Vagina (tissue), 2 donors: ENCODE measurements around the gene PPP1R13B. TPM values are rescaled to one million over a fixed set of nuclear protein-coding genes. Genes with fewer than 3 reads are reported as not detected.

ENCODE experiments used
- DNase-seq, 2 donors: peaks; one replicate each; pipeline ENCODE4 v3.0.0-alpha.2; 2017; ENCODE audit errors: extremely low spot score in 2 of 2
- H3K27ac ChIP-seq: fragments of 200-600 bp; sonication (generic); one replicate; pipeline ENCODE4 v1.5.1; 2019
- H3K27me3 ChIP-seq: fragments of 200-600 bp; sonication (generic); one replicate; pipeline ENCODE4 v1.5.1; 2019
- H3K36me3 ChIP-seq, 2 donors: fragments of 200-600 bp; sonication (generic); one replicate each; pipeline ENCODE4 v1.5.1; 2017 to 2019
- H3K4me1 ChIP-seq: fragments of 200-600 bp; sonication (generic); one replicate; pipeline ENCODE4 v1.5.1; 2019
- H3K4me3 ChIP-seq, 2 donors: fragments of 200-600 bp; sonication (generic); 1 replicate in 1 of 2; 2 replicates in 1 of 2; pipeline ENCODE4 v1.5.1; 2016 to 2019
- H3K9me3 ChIP-seq: fragments of 200-600 bp; sonication (generic); one replicate; pipeline ENCODE4 v1.5.1; 2019
- CTCF ChIP-seq, 3 experiments: fragments of 450-650 bp in 2 of 3; fragments of 200-600 bp in 1 of 3; sonication (generic) in 1 of 3; IDR thresholded peaks; one replicate each; pipeline ENCODE4 v1.5.1; 2017 to 2019; ENCODE audit warnings: antibody characterized with exemption in 3 of 3, mild to moderate bottlenecking in 2 of 3, moderate library complexity in 2 of 3
- POLR2A ChIP-seq, 2 donors: fragments of 450-650 bp; IDR thresholded peaks; one replicate each; pipeline ENCODE4 v1.6.1; 2017; ENCODE audit warnings: antibody characterized with exemption in 2 of 2, mild to moderate bottlenecking in 2 of 2, moderate library complexity in 2 of 2
- POLR2AphosphoS5 ChIP-seq, 2 donors: sonication (generic); formaldehyde crosslinking; IDR thresholded peaks; one replicate each; pipeline ENCODE4 v1.9.0; 2017; ENCODE audit warnings: antibody characterized with exemption in 2 of 2, mild to moderate bottlenecking in 2 of 2, low read depth in 1 of 2; ENCODE audit not compliant: insufficient read depth in 1 of 2
- intact Hi-C: fragments of 100-400 bp; cut with DNase I; formaldehyde crosslinking; loops from one replicate; pipeline ENCODE4 v1.15.1; 2023
- total RNA-seq: library from RNA; depleted of rRNA; stranded (reverse); fragments of >200 nt; gene quantifications from one replicate; pipeline ENCODE4 v1.2.3, GENCODE V29; 2016

The PPP1R13B gene
- total RNA-seq, 1 donor from 2014 or later = 34.1 TPM

GRCh38 chr14:103732868-103733620 is 114.3 kb downstream of the PPP1R13B start:
- H3K27me3 ChIP-seq = no peaks in the 10 kb centered on the region
- H3K27ac ChIP-seq = no peak overlapping the region
- peaks cover 71% of the 10 kb centered on the region for H3K4me1 ChIP-seq
- TF ChIP-seq POLR2AphosphoS5 (IDR thresholded peaks at IDR 0.05; ENCODE audit: insufficient read depth in 1 of 2, low read depth in 1 of 2) (no peak), CTCF (IDR thresholded peaks at IDR 0.05) (no peak), POLR2A (IDR thresholded peaks at IDR 0.05) (no peak)
- no peak overlapping the region for H3K4me3 ChIP-seq
- H3K9me3 ChIP-seq = no peaks in the 10 kb centered on the region
- H3K36me3 ChIP-seq = peaks cover 0 to 46% of the 10 kb centered on the region in 2 donors
- intact Hi-C loops = no loop called here
- DNase-seq = no peak

DNA sequence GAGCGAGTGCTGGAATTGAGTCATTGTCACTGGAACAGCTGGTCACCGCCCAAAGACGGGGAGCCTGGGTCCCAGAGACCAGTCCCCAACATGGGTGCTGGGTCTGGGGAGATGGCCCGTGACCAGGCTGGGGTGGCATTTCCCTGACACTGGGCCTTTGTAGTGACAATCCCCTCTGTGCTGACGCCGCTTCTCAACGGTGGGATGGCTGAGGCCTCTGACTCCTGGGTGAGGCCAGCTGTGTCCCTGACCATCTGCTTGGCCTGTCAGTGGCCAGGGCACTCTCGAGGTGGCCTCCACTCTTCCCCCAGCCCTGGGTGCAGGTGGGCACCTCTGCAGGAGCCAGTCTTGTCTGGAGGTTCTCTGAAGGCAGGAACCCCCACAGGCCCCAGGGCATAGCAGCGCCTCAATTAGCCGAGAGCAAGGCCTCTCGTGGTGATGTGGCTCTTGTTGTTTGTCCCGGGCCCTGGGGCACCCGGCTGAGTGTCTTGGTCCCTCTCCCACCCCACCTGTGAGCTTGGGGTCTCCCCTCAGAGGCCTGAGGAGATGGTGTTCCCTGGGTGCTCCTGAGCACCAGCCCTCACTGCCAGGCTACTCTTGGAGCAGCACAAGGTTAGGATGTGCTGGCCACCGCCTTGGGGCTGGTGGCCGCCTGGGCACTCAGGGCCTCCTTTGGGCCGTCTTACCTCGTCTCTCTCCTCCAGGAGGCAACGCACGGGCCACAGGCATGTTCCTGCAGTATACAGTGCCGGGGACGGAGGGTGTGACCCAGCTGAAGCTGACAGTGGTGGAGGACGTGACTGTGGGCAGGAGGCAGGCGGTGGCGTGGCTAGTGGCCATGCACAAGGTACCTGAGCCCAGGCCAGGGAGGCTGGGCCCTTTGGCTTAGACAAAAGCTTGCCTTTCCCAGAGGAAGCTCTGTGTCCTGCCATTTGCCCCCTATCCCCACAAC is 115.2 kb downstream of the PPP1R13B start:
- intact Hi-C loops = no loop called here
- no peak for TF ChIP-seq CTCF (IDR thresholded peaks at IDR 0.05)
- no peak for TF ChIP-seq POLR2AphosphoS5 (IDR thresholded peaks at IDR 0.05; ENCODE audit: insufficient read depth in 1 of 2, low read depth in 1 of 2)
- no peak for TF ChIP-seq POLR2A (IDR thresholded peaks at IDR 0.05)

DNA sequence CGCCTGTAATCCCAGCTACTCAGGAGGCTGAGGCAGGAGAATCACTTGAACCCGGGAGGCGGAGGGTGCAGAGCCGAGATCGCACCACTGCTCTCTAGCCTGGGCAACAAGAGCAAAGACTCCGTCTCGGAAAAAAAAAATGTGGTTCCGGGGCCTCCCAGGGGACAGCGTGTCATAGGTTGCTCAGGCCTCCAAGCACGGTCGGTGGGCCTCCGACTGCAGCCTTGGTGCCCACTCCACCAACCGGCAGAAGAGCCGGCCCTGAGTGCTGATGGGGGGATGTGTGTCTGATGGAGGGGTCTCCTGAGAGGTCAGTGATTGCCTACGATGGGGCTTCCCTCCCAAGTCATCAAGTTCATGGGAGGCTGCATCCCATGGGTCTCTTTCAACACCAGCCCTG is 115.9 kb downstream of the PPP1R13B start:
- DNase-seq = no peak
- peaks cover 67% of the 10 kb centered on the region for H3K4me1 ChIP-seq
- intact Hi-C loops = no loop called here
- no peak overlapping the region for H3K4me3 ChIP-seq
- TF ChIP-seq POLR2A (IDR thresholded peaks at IDR 0.05) = no peak
- TF ChIP-seq POLR2AphosphoS5 (IDR thresholded peaks at IDR 0.05; ENCODE audit: insufficient read depth in 1 of 2, low read depth in 1 of 2) = no peak
- no peak for TF ChIP-seq CTCF (IDR thresholded peaks at IDR 0.05)
- H3K9me3 ChIP-seq = no peaks in the 10 kb centered on the region
- no peak overlapping the region for H3K27ac ChIP-seq
- H3K36me3 ChIP-seq = peaks cover 0 to 54% of the 10 kb centered on the region in 2 donors
- H3K27me3 ChIP-seq = no peaks in the 10 kb centered on the region

More for the DNA sequence above, 115.2 kb downstream of the PPP1R13B start:
- Histone ChIP-seq H3K4me3 (no peak overlapping the region), H3K27me3 (no peaks in the 10 kb centered on the region), H3K36me3 (peaks cover 0 to 54% of the 10 kb centered on the region in 2 donors), H3K4me1 (peaks cover 74% of the 10 kb centered on the region), H3K9me3 (no peaks in the 10 kb centered on the region), H3K27ac (no peak overlapping the region)
- no peak for DNase-seq

- intact Hi-C loops = no loop called here
- H3K9me3 ChIP-seq = no peaks in the 10 kb centered on the region
- peaks cover 0 to 54% of the 10 kb centered on the region in 2 donors for H3K36me3 ChIP-seq
- peaks cover 63% of the 10 kb centered on the region for H3K4me1 ChIP-seq
- no peak overlapping the region for H3K27ac ChIP-seq
- H3K4me3 ChIP-seq = no peak overlapping the region
- DNase-seq = no peak
- TF ChIP-seq CTCF (IDR thresholded peaks at IDR 0.05) (no peak), POLR2A (IDR thresholded peaks at IDR 0.05) (no peak), POLR2AphosphoS5 (IDR thresholded peaks at IDR 0.05; ENCODE audit: insufficient read depth in 1 of 2, low read depth in 1 of 2) (no peak)
- H3K27me3 ChIP-seq = no peaks in the 10 kb centered on the region
These were observed 116.8 kb downstream of the PPP1R13B start for GRCh38 chr14:103730490-103731035.
